K562 (cell line): ENCODE results near the gene KCNK3. TPM values are rescaled to one million over a fixed set of nuclear protein-coding genes. Genes with fewer than 3 reads are reported as not detected.

Experiments
- CHD1 ChIP-seq: fragments of 200-600 bp; sonication (generic); IDR thresholded peaks from one replicate; pipeline ENCODE4 v1.6.1; 2012; ENCODE audit warnings: mild to moderate bottlenecking, moderate library complexity, low read length, inconsistent platforms
- CREB1 ChIP-seq, 2 experiments: sonication (generic) in 1 of 2; formaldehyde crosslinking in 1 of 2; IDR thresholded peaks; 2 replicates each; pipeline versions ENCODE4 v1.6.1 to v1.8.0; 2012 to 2022; ENCODE audit warnings: inconsistent platforms in 1 of 2, mild to moderate bottlenecking in 1 of 2, missing genetic modification reagents in 1 of 2, moderate library complexity in 1 of 2
- CTBP1 ChIP-seq: fragments of 450-650 bp; IDR thresholded peaks from 2 replicates; pipeline ENCODE4 v1.6.1; 2016; ENCODE audit warnings: borderline replicate concordance
- FOXA3 ChIP-seq, 2 experiments: fragments of 450-650 bp in 1 of 2; sonication (generic) in 1 of 2; formaldehyde crosslinking; IDR thresholded peaks in 1 of 2; conservative IDR thresholded peaks in 1 of 2; 2 replicates each; pipeline versions ENCODE4 v1.4.0 to v1.8.0; 2020 to 2022; ENCODE audit warnings: mild to moderate bottlenecking in 2 of 2, missing genetic modification reagents in 1 of 2
- FOXK1 ChIP-seq: sonication (generic); formaldehyde crosslinking; IDR thresholded peaks from 2 replicates; pipeline ENCODE4 v1.8.0; 2022; ENCODE audit warnings: missing genetic modification reagents, mild to moderate bottlenecking, borderline replicate concordance
- JUNB ChIP-seq: fragments of 450-650 bp; formaldehyde crosslinking; conservative IDR thresholded peaks from 2 replicates; pipeline ENCODE4 v1.4.0; 2020; ENCODE audit warnings: mild to moderate bottlenecking
- KHSRP ChIP-seq: fragments of 450-650 bp; IDR thresholded peaks from 2 replicates; pipeline ENCODE4 v1.6.1; 2017
- MECOM ChIP-seq: fragments of 250-450 bp; sonication (Bioruptor Pico); IDR thresholded peaks from 2 replicates; pipeline ENCODE4 v1.8.0; 2022; ENCODE audit warnings: inconsistent platforms
- MYC ChIP-seq, 2 experiments: fragments of 250-450 bp in 1 of 2; sonication (Bioruptor Pico) in 1 of 2; IDR thresholded peaks; 2 replicates each; pipeline versions ENCODE4 v1.5.1 to v1.6.1; 2012 to 2021; ENCODE audit warnings: low read depth in 2 of 2, borderline replicate concordance in 1 of 2, improper control_type of control experiment in 1 of 2, low read length in 1 of 2, mild to moderate bottlenecking in 1 of 2, moderate library complexity in 1 of 2
- NONO ChIP-seq, 2 experiments: fragments of 200-400 bp in 1 of 2; fragments of 450-650 bp in 1 of 2; formaldehyde crosslinking in 1 of 2; IDR thresholded peaks; 2 replicates each; pipeline ENCODE4 v1.6.1; 2017; ENCODE audit warnings: low read depth in 2 of 2, mild to moderate bottlenecking in 2 of 2, moderate library complexity in 2 of 2, low read length in 1 of 2
- STAT5A ChIP-seq: IDR thresholded peaks from 2 replicates; pipeline ENCODE4 v1.6.1; 2012; ENCODE audit warnings: low read length, inconsistent platforms, borderline replicate concordance
- TARDBP ChIP-seq: fragments of 450-650 bp; IDR thresholded peaks from 2 replicates; pipeline ENCODE4 v1.6.1; 2016
- TEAD2 ChIP-seq: fragments of 450-650 bp; IDR thresholded peaks from 2 replicates; pipeline ENCODE4 v1.6.1; 2016; ENCODE audit warnings: missing genetic modification characterization, control low read depth, missing compliant biosample characterization
- XRCC5 ChIP-seq: fragments of 200-400 bp; formaldehyde crosslinking; IDR thresholded peaks from 2 replicates; pipeline ENCODE4 v1.6.1; 2017; ENCODE audit warnings: low read depth, mild to moderate bottlenecking, low read length
- ZBTB8A ChIP-seq: fragments of 450-650 bp; IDR thresholded peaks from 2 replicates; pipeline ENCODE4 v1.6.1; 2018; ENCODE audit warnings: mild to moderate bottlenecking, moderate library complexity; ENCODE audit not compliant: partially characterized antibody
- ZNF124 ChIP-seq: sonication (generic); formaldehyde crosslinking; IDR thresholded peaks from 2 replicates; pipeline ENCODE4 v1.8.1; 2022; ENCODE audit warnings: missing genetic modification reagents
- polyA plus RNA-seq, 8 experiments: library from polyadenylated mRNA; depleted of rRNA in 4 of 8; stranded (reverse) in 5 of 8; unstranded in 3 of 8; fragments of >200 nt; fragmentation: Nextera tagmentation in 2 of 8; fragmentation: Illumina TruSeq in 1 of 8; extraction: Ambion mirVana in 2 of 8; extraction: Trizol in 1 of 8; gene quantifications; 2 replicates each; pipeline versions ENCODE4 v1.2.1 to v1.2.3, GENCODE V29; 2011 to 2014; ENCODE audit warnings: inconsistent platforms in 1 of 8, missing spikeins in 1 of 8
- total RNA-seq, 7 experiments: library from RNA; depleted of rRNA in 6 of 7; stranded (reverse); fragments of >200 nt in 6 of 7; fragmentation: Illumina TruSeq in 2 of 7; extraction: Trizol in 2 of 7; gene quantifications; 2 replicates each; pipeline versions ENCODE4 v1.2.1 to v1.2.3, GENCODE V29; 2011 to 2021; ENCODE audit warnings: low replicate concordance in 1 of 7
- TF ChIP-seq, protein P1 (sequence below): sonication (generic); formaldehyde crosslinking; IDR thresholded peaks from 2 replicates; pipeline ENCODE4 v1.8.1; 2022; ENCODE audit warnings: missing genetic modification reagents
- TF ChIP-seq, protein P2 (sequence below), 2 experiments: fragments of 450-650 bp; conservative IDR thresholded peaks; 2 replicates each; pipeline ENCODE4 v1.6.1; 2017; ENCODE audit warnings: mild to moderate bottlenecking in 2 of 2, moderate library complexity in 2 of 2
- TF ChIP-seq, protein P3 (sequence below): sonication (generic); formaldehyde crosslinking; IDR thresholded peaks from 2 replicates; pipeline ENCODE4 v1.4.0; 2020; ENCODE audit warnings: mild to moderate bottlenecking, missing genetic modification reagents
- TF ChIP-seq, protein P4 (sequence below): fragments of 450-650 bp; conservative IDR thresholded peaks from 2 replicates; pipeline ENCODE4 v1.6.1; 2016; ENCODE audit warnings: missing genetic modification characterization, low read depth, mild to moderate bottlenecking, control low read depth, missing compliant biosample characterization

Gene KCNK3
- total and polyA plus RNA-seq, 9 of the 15 experiments (the other 6 are each of a cell fraction or from before 2014, with no cell fraction given) = 0.01 to 0.20 (median 0.07) TPM; not detected in 5

DNA sequence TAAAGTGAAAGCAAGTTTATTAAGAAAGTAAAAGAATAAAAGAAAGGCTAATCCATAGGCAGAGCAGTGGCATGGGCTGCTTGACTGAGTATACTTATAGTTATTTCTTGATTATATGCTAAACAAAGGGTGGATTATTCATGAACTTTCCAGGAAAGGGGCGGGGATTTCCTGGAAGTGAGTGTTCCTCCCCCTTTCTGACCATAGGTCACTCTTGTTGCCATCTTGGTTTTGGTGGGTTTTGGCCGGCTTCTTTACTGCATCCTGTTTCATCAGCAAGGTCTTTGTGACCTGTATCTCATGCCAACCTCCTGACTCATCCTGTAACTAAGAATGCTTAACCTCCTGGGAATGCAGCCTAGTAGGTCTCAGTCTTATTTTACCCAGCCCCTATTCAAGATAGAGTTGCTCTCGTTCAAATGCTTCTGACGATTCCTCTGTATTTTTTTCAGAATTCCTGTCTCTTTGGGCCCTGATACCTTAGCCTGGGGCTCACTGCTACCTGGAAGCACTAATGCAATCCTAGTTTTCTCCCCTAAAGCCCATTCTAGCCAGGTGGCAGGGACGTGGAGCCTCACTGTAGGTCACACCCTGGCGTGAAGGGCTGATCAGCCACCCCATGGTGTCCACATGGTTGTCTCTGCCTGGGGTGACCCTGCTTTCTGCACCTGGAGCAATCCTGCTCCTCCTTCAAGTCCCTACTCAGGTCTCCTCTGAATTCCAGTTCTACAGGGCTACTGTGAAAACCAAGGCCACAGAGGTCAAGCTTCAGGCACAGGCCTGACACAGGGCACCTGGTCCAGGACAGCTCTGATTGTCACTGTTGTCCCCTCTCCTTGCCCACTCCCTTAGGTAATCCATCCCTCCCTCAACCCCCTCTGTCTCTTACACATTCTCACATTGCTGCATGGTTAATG, 65.6 kb downstream of the KCNK3 start (continued):
- TF ChIP-seq, protein P1, sequence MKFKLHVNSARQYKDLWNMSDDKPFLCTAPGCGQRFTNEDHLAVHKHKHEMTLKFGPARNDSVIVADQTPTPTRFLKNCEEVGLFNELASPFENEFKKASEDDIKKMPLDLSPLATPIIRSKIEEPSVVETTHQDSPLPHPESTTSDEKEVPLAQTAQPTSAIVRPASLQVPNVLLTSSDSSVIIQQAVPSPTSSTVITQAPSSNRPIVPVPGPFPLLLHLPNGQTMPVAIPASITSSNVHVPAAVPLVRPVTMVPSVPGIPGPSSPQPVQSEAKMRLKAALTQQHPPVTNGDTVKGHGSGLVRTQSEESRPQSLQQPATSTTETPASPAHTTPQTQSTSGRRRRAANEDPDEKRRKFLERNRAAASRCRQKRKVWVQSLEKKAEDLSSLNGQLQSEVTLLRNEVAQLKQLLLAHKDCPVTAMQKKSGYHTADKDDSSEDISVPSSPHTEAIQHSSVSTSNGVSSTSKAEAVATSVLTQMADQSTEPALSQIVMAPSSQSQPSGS (CRISPR knock-in tag) = no peak
- no peak; the same call in none of the 2 replicates for TF ChIP-seq MECOM
- TF ChIP-seq FOXK1 (CRISPR knock-in tag) = no peak
- no peak for TF ChIP-seq XRCC5
- no peak for TF ChIP-seq NONO (IDR thresholded peaks at IDR 0.05; ENCODE audit: low read depth in 2 of 2, low read length in 1 of 2)
- peak; percentile 79 for TF ChIP-seq MYC (IDR thresholded peaks at IDR 0.05; ENCODE audit: low read depth, low read length)
- no peak; the same call in 1 of the 2 replicates for TF ChIP-seq MYC (CRISPR knock-in tag; IDR thresholded peaks at IDR 0.05; ENCODE audit: borderline replicate concordance, low read depth)
- no peak for TF ChIP-seq TARDBP
- TF ChIP-seq KHSRP = no peak
- no peak for TF ChIP-seq ZBTB8A
- no peak for TF ChIP-seq FOXA3 (CRISPR knock-in tag; conservative IDR thresholded peaks at IDR 0.05 in 1 of 2, IDR thresholded peaks at IDR 0.05 in 1 of 2)
- no peak for TF ChIP-seq ZNF124 (CRISPR knock-in tag)
- TF ChIP-seq, protein P2, sequence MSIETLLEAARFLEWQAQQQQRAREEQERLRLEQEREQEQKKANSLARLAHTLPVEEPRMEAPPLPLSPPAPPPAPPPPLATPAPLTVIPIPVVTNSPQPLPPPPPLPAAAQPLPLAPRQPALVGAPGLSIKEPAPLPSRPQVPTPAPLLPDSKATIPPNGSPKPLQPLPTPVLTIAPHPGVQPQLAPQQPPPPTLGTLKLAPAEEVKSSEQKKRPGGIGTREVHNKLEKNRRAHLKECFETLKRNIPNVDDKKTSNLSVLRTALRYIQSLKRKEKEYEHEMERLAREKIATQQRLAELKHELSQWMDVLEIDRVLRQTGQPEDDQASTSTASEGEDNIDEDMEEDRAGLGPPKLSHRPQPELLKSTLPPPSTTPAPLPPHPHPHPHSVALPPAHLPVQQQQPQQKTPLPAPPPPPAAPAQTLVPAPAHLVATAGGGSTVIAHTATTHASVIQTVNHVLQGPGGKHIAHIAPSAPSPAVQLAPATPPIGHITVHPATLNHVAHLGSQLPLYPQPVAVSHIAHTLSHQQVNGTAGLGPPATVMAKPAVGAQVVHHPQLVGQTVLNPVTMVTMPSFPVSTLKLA (conservative IDR thresholded peaks at IDR 0.05) = peak in 1 of 2 experiments; percentile 50; a peak in 2 of 4 replicates
- peak; percentile 84 for TF ChIP-seq CTBP1
- TF ChIP-seq, protein P3, sequence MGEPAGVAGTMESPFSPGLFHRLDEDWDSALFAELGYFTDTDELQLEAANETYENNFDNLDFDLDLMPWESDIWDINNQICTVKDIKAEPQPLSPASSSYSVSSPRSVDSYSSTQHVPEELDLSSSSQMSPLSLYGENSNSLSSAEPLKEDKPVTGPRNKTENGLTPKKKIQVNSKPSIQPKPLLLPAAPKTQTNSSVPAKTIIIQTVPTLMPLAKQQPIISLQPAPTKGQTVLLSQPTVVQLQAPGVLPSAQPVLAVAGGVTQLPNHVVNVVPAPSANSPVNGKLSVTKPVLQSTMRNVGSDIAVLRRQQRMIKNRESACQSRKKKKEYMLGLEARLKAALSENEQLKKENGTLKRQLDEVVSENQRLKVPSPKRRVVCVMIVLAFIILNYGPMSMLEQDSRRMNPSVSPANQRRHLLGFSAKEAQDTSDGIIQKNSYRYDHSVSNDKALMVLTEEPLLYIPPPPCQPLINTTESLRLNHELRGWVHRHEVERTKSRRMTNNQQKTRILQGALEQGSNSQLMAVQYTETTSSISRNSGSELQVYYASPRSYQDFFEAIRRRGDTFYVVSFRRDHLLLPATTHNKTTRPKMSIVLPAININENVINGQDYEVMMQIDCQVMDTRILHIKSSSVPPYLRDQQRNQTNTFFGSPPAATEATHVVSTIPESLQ = no peak
- no peak for TF ChIP-seq CREB1 (IDR thresholded peaks at IDR 0.05)
- peak; percentile 49; the same call in 1 of the 2 replicates for TF ChIP-seq CREB1 (CRISPR knock-in tag; IDR thresholded peaks at IDR 0.05)
- TF ChIP-seq CHD1 = no peak
- peak; percentile 90 for TF ChIP-seq TEAD2
- TF ChIP-seq JUNB (CRISPR knock-in tag) = 0 out of 2 replicates have a peak, but pooled peaks have one; percentile 31
- peak; percentile 99 for TF ChIP-seq STAT5A
- TF ChIP-seq, protein P4, sequence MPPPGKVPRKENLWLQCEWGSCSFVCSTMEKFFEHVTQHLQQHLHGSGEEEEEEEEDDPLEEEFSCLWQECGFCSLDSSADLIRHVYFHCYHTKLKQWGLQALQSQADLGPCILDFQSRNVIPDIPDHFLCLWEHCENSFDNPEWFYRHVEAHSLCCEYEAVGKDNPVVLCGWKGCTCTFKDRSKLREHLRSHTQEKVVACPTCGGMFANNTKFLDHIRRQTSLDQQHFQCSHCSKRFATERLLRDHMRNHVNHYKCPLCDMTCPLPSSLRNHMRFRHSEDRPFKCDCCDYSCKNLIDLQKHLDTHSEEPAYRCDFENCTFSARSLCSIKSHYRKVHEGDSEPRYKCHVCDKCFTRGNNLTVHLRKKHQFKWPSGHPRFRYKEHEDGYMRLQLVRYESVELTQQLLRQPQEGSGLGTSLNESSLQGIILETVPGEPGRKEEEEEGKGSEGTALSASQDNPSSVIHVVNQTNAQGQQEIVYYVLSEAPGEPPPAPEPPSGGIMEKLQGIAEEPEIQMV = peak; percentile 22; the same call in 1 of the 2 replicates
